SU-DHL-6 (cell line): Measurements from ENCODE around the gene EGR1.

Experiments
- H2AFZ ChIP-seq: fragments of 200-600 bp; sonication (generic); 2 replicates; pipeline ENCODE4 v1.6.1; 2014; ENCODE audit warnings: low read depth, mild to moderate bottlenecking, moderate library complexity, mixed read lengths, antibody characterized with exemption, low read length; ENCODE audit not compliant: severe bottlenecking
- H3F3A ChIP-seq: fragments of 200-600 bp; shearing (Covaris generic); 2 replicates; pipeline ENCODE4 v1.6.0; 2016; ENCODE audit warnings: antibody characterized with exemption, mild to moderate bottlenecking; ENCODE audit not compliant: insufficient read depth
- H3K27ac ChIP-seq: fragments of 200-600 bp; sonication (generic); 2 replicates; pipeline ENCODE4 v1.5.1; 2016; ENCODE audit warnings: low read depth, mild to moderate bottlenecking, low read length, moderate library complexity, mixed read lengths
- H3K27me3 ChIP-seq: fragments of 200-600 bp; sonication (generic), shearing (Covaris generic); 2 replicates; pipeline ENCODE4 v1.6.0; 2014; ENCODE audit warnings: mild to moderate bottlenecking, low read length
- H3K36me3 ChIP-seq: fragments of 200-600 bp; sonication (generic); 2 replicates; pipeline ENCODE4 v1.6.1; 2014; ENCODE audit warnings: mild to moderate bottlenecking, low read length, mixed read lengths
- H3K4me2 ChIP-seq: fragments of 300-600, 200-600 bp; shearing (Covaris generic), sonication (generic); 2 replicates; pipeline ENCODE4 v1.6.0; 2014; ENCODE audit warnings: low read length, low read depth, mild to moderate bottlenecking; ENCODE audit not compliant: poor library complexity, severe bottlenecking
- H3K4me3 ChIP-seq: fragments of 200-600 bp; sonication (generic); 2 replicates; pipeline ENCODE4 v1.5.1; 2014; ENCODE audit warnings: antibody characterized with exemption, low read length, mild to moderate bottlenecking, mixed read lengths; ENCODE audit not compliant: insufficient read depth, poor library complexity, severe bottlenecking
- H3K79me2 ChIP-seq: fragments of 200-600 bp; sonication (generic); 2 replicates; pipeline ENCODE4 v1.6.1; 2014; ENCODE audit warnings: mild to moderate bottlenecking, low read length, moderate library complexity; ENCODE audit not compliant: insufficient read depth
- H3K9ac ChIP-seq: fragments of 200-600 bp; sonication (generic); 2 replicates; pipeline ENCODE4 v1.7.0; 2014; ENCODE audit warnings: mild to moderate bottlenecking, low read length
- H3K9me2 ChIP-seq: fragments of 200-600 bp; sonication (generic); replicated peaks from 2 replicates; pipeline ENCODE4 v1.6.1; 2014; ENCODE audit warnings: low read length; ENCODE audit not compliant: insufficient read depth
- H3K9me3 ChIP-seq: fragments of 200-600 bp; sonication (generic); 2 replicates; pipeline ENCODE4 v1.6.1; 2014; ENCODE audit warnings: low read length, mixed read lengths; ENCODE audit not compliant: insufficient read depth
- H4K20me1 ChIP-seq: fragments of 200-600 bp; sonication (generic); 2 replicates; pipeline ENCODE4 v1.6.1; 2014; ENCODE audit warnings: low read depth, mild to moderate bottlenecking, antibody characterized with exemption, low read length, moderate library complexity, mixed read lengths
- EZH2phosphoT487 ChIP-seq: fragments of 200-600 bp; sonication (generic), shearing (Covaris generic); conservative IDR thresholded peaks from 2 replicates; pipeline ENCODE4 v1.6.1; 2018; ENCODE audit warnings: mild to moderate bottlenecking, antibody characterized with exemption, low read length, moderate library complexity, mixed read lengths
- TF ChIP-seq, protein P1 (sequence below): fragments of 200-600 bp; sonication (generic); IDR thresholded peaks from one replicate; pipeline ENCODE4 v1.5.1; 2017; ENCODE audit warnings: antibody characterized with exemption, mild to moderate bottlenecking, low read length, moderate library complexity; ENCODE audit not compliant: insufficient read depth, poor library complexity, severe bottlenecking

The EGR1 gene

DNA sequence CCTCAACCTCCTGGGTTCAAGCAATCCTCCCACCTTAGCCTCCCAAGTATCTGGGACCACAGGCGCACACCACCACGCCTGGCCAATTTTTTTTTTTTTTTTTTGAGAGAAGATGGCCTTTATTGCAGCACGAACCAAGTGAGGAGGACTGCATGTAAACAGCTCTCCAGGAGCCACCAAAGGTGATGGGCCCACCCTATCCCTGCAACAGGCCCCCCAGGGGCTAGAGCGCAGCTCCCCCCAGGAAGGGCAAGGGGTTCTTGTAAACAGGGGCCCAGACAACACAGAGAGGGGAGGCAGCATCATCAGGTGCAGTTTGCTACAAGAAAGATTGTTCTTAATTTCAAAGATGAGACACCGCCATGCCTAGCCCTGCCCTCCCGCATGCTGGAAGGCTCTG, 12.6 kb upstream of the EGR1 start:
- H3K9me3 ChIP-seq: no peaks in the 10 kb centered on the region
- no peaks in the 10 kb centered on the region for H3K9me2 ChIP-seq
- no peak overlapping the region for H3K4me3 ChIP-seq
- no peak for TF ChIP-seq EZH2phosphoT487
- TF ChIP-seq, protein P1, sequence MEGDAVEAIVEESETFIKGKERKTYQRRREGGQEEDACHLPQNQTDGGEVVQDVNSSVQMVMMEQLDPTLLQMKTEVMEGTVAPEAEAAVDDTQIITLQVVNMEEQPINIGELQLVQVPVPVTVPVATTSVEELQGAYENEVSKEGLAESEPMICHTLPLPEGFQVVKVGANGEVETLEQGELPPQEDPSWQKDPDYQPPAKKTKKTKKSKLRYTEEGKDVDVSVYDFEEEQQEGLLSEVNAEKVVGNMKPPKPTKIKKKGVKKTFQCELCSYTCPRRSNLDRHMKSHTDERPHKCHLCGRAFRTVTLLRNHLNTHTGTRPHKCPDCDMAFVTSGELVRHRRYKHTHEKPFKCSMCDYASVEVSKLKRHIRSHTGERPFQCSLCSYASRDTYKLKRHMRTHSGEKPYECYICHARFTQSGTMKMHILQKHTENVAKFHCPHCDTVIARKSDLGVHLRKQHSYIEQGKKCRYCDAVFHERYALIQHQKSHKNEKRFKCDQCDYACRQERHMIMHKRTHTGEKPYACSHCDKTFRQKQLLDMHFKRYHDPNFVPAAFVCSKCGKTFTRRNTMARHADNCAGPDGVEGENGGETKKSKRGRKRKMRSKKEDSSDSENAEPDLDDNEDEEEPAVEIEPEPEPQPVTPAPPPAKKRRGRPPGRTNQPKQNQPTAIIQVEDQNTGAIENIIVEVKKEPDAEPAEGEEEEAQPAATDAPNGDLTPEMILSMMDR: no peak
- no peaks in the 10 kb centered on the region for H4K20me1 ChIP-seq
- H3K79me2 ChIP-seq: no peaks in the 10 kb centered on the region
- H3K27ac ChIP-seq: no peak overlapping the region
- H3K9ac ChIP-seq: no peak overlapping the region
- no peaks in the 10 kb centered on the region for H3K27me3 ChIP-seq
- no peaks in the 10 kb centered on the region for H3K36me3 ChIP-seq
- no peak overlapping the region for H3K4me2 ChIP-seq
- no peaks in the 10 kb centered on the region for H3F3A ChIP-seq
- H2AFZ ChIP-seq: no peak overlapping the region

DNA sequence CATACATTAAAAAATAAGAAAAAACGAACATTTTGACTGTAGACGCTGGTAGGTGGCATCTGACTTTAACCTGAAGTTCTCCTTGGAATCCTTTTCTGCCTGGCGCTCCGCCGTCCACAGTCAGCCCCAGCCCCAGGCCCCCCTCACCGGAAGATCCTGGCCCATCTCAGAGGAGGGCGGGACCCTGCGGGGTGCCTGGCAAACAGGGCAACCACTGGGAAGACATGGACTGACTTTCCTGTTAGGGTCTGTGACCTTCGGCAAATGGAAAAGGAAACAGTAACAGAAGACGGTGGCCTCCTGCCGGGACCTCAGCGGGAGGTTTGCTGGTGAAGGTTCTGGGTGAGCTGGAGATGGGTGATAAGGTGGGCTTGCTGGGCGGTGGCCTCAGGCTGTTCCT, 11.7 kb upstream of the EGR1 start:
- no peaks in the 10 kb centered on the region for H3K79me2 ChIP-seq
- H3K36me3 ChIP-seq: no peaks in the 10 kb centered on the region
- no peaks in the 10 kb centered on the region for H3K27me3 ChIP-seq
- no peaks in the 10 kb centered on the region for H3K9me2 ChIP-seq
- no peaks in the 10 kb centered on the region for H3F3A ChIP-seq
- H4K20me1 ChIP-seq: no peaks in the 10 kb centered on the region
- H3K9me3 ChIP-seq: no peaks in the 10 kb centered on the region
- no peak overlapping the region for H3K4me2 ChIP-seq
- TF ChIP-seq, protein P1: no peak
- no peak for TF ChIP-seq EZH2phosphoT487
- no peak overlapping the region for H2AFZ ChIP-seq
- H3K27ac ChIP-seq: no peak overlapping the region
- no peak overlapping the region for H3K9ac ChIP-seq
- H3K4me3 ChIP-seq: no peak overlapping the region

DNA sequence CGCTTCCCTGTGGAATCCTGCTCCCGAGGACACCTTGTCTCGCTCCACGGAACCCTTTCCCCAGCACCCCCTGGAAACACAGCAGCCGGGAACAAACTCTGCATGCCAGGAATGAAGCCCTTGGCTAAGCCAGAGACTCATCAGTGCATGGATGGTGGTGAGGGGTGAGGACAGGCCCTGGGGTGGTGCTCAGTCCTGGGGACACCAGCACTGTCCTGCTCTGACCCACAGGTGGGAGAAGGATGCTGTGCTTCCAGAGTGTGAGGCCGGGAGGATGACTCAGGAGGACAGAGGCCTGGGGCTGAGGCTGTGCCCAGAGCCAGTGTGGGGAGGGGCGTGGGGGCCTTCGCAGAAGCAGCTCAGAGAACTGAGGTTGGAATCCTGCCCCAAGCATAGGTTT, 11.2 kb upstream of the EGR1 start:
- Histone ChIP-seq H4K20me1 (no peaks in the 10 kb centered on the region), H3K9me3 (no peaks in the 10 kb centered on the region), H3F3A (no peaks in the 10 kb centered on the region), H3K4me2 (no peak overlapping the region), H3K27ac (no peak overlapping the region), H3K36me3 (no peaks in the 10 kb centered on the region), H3K9ac (no peak overlapping the region), H2AFZ (no peak overlapping the region), H3K9me2 (no peaks in the 10 kb centered on the region), H3K4me3 (no peak overlapping the region), H3K27me3 (no peaks in the 10 kb centered on the region), H3K79me2 (no peaks in the 10 kb centered on the region)
- TF ChIP-seq, protein P1: no peak
- TF ChIP-seq EZH2phosphoT487: no peak
